ENCODE results near the gene STIP1. TPM values are rescaled to one million over a fixed set of nuclear protein-coding genes. Genes with fewer than 3 reads are reported as not detected.

STIP1 gene
- total RNA-seq, 1 donor from 2014 or later: 200 TPM

DNA sequence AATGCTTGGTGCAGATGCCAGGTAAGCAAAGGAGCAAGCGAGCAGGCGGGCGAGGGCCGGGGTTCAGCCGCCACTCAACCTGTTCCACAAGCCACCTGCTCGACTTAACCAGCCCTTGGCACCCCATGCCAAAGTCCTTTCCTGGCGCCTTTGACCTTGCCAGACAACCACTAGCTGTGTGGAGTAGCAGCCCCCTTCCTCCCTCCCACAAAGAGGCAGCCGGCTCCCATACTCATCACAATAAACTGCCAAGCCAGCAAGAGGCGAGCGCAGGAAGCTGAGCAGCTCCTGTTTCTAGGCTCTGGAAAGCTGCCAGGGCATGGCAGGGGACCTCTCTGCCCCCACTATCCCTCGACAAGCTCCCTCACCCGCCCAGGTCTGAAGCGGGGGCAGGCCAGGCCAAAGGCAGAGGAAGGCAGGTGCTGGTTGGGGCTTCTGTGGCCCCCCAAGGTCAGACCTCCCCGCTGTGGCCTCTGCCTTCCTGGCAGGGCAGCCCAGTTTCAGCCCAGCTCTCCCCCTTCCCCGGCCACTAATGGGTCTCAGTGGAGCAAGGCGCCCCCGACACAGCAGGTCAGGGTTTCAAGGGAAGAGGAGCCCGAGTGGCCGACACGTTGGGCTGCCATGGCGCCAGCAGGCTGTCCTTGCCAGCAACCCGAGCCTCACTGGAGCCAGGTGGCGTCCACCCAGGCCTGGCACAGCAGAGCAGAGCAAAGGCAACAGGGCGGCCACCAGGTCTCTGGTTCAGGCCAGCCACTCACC is 35.3 kb upstream of the STIP1 start:
- H3K9me3 Mint-ChIP-seq (ENCODE audit: unreplicated experiment): peaks cover 1% of the 10 kb centered on the region
- H3K36me3 Mint-ChIP-seq (ENCODE audit: low read depth, unreplicated experiment): no peaks in the 10 kb centered on the region
- no peak overlapping the region for H3K4me3 Mint-ChIP-seq (ENCODE audit: unreplicated experiment)
- FAIRE-seq (no peak), DNase-seq (ENCODE audit: low read depth) (no peak)
- no peak overlapping the region for H3K4me2 ChIP-seq (ENCODE audit: low read length)
- no peak overlapping the region for H3K9ac ChIP-seq (ENCODE audit: low read length)
- peaks cover 29% of the 10 kb centered on the region for H4K20me1 ChIP-seq (ENCODE audit: insufficient read depth, low read length)
- H3K4me1 Mint-ChIP-seq (ENCODE audit: low read depth, unreplicated experiment): no peaks in the 10 kb centered on the region
- H3K79me2 ChIP-seq (ENCODE audit: insufficient read depth, low read length): no peaks in the 10 kb centered on the region
- H3K4me1 ChIP-seq (ENCODE audit: insufficient read depth, low read length): no peaks in the 10 kb centered on the region
- H2AFZ ChIP-seq (ENCODE audit: low read depth, low read length): no peak overlapping the region
- peaks cover 42% of the 10 kb centered on the region for H3K27me3 Mint-ChIP-seq (ENCODE audit: low read depth, unreplicated experiment)
- no peak for TF ChIP-seq CTCF (IDR thresholded peaks at IDR 0.05; ENCODE audit: insufficient read depth, low read depth, low read length)
- no peak for TF ChIP-seq EZH2 (IDR thresholded peaks at IDR 0.05; ENCODE audit: insufficient read depth, low read length)
- no peak overlapping the region for H3K27ac Mint-ChIP-seq (ENCODE audit: unreplicated experiment)
- no peak overlapping the region for H3K4me3 ChIP-seq (ENCODE audit: insufficient read depth, low read depth, low read length)
- no peaks in the 10 kb centered on the region for H3K36me3 ChIP-seq (ENCODE audit: insufficient read depth, low read length)
- no peaks in the 10 kb centered on the region for H3K9me3 ChIP-seq (ENCODE audit: insufficient read depth, low read depth, low read length)
- peaks cover 7% of the 10 kb centered on the region for H3K27me3 ChIP-seq (ENCODE audit: insufficient read depth, low read length)
- no peak overlapping the region for H3K27ac ChIP-seq (ENCODE audit: low read depth, low read length)

DNA sequence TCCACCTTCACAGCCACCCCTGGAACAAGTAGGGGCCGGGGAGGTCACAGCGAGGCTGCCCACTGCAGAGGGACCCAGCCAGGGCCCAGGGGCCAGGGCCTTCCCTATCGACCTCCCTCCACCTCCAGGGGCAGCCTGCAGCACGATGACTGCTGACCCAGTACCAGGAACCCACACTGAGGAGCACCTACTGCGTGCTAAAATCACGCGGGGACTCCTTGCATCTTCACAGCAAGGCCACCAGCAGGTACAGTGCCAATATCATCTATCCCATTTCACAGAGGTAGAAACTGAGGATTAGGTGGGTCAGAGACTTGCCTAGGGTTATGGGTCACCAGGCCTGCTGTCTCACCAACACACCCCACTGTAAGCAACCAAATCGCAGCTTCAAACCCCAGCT is 34.6 kb upstream of the STIP1 start:
- no peaks in the 10 kb centered on the region for H3K4me1 ChIP-seq (ENCODE audit: insufficient read depth, low read length)

More for the DNA sequence above, 34.6 kb upstream of the STIP1 start:
- H3K27me3 ChIP-seq (ENCODE audit: insufficient read depth, low read length): peaks cover 7% of the 10 kb centered on the region
- no peak overlapping the region for H3K9ac ChIP-seq (ENCODE audit: low read length)
- H3K4me3 ChIP-seq (ENCODE audit: insufficient read depth, low read depth, low read length): no peak overlapping the region
- TF ChIP-seq EZH2 (IDR thresholded peaks at IDR 0.05; ENCODE audit: insufficient read depth, low read length): no peak
- no peak for TF ChIP-seq CTCF (IDR thresholded peaks at IDR 0.05; ENCODE audit: insufficient read depth, low read depth, low read length)
- Mint-ChIP-seq H3K36me3 (ENCODE audit: low read depth, unreplicated experiment) (no peaks in the 10 kb centered on the region), H3K27ac (ENCODE audit: unreplicated experiment) (no peak overlapping the region), H3K27me3 (ENCODE audit: low read depth, unreplicated experiment) (peaks cover 41% of the 10 kb centered on the region), H3K4me1 (ENCODE audit: low read depth, unreplicated experiment) (no peaks in the 10 kb centered on the region), H3K4me3 (ENCODE audit: unreplicated experiment) (no peak overlapping the region), H3K9me3 (ENCODE audit: unreplicated experiment) (peaks cover 1% of the 10 kb centered on the region)
- peaks cover 28% of the 10 kb centered on the region for H4K20me1 ChIP-seq (ENCODE audit: insufficient read depth, low read length)
- no peaks in the 10 kb centered on the region for H3K9me3 ChIP-seq (ENCODE audit: insufficient read depth, low read depth, low read length)
- H3K36me3 ChIP-seq (ENCODE audit: insufficient read depth, low read length): no peaks in the 10 kb centered on the region
- no peaks in the 10 kb centered on the region for H3K79me2 ChIP-seq (ENCODE audit: insufficient read depth, low read length)
- DNase-seq (ENCODE audit: low read depth): no peak
- H2AFZ ChIP-seq (ENCODE audit: low read depth, low read length): no peak overlapping the region
- no peak overlapping the region for H3K4me2 ChIP-seq (ENCODE audit: low read length)
- H3K27ac ChIP-seq (ENCODE audit: low read depth, low read length): no peak overlapping the region
- FAIRE-seq: no peak

All from astrocyte (in vitro differentiated cells and primary cell).